ENCODE measurements around the gene MED27.

The MED27 gene

GRCh38 chr9:131874447-131874846 is 205.2 kb downstream of the MED27 start:
- no peak overlapping the region for H3K27ac ChIP-seq
- peaks cover 10% of the 10 kb centered on the region for H3K36me3 ChIP-seq
- no peak overlapping the region for H3K4me2 ChIP-seq
- H3K9me3 ChIP-seq = no peaks in the 10 kb centered on the region
- peaks cover 49% of the 10 kb centered on the region for H3K4me1 ChIP-seq
- H3K27me3 ChIP-seq = no peaks in the 10 kb centered on the region
- no peak for TF ChIP-seq Cebpa-rat (IDR thresholded peaks at IDR 0.05)
- no peaks in the 10 kb centered on the region for H4K20me1 ChIP-seq
- no peak overlapping the region for H3K9ac ChIP-seq
- H3K4me3 ChIP-seq = no peak overlapping the region

- Histone ChIP-seq H3K4me2 (no peak overlapping the region), H3K9me3 (no peaks in the 10 kb centered on the region), H3K4me1 (peaks cover 44% of the 10 kb centered on the region), H3K36me3 (peaks cover 10% of the 10 kb centered on the region), H3K27me3 (no peaks in the 10 kb centered on the region), H4K20me1 (no peaks in the 10 kb centered on the region), H3K9ac (no peak overlapping the region), H3K4me3 (no peak overlapping the region), H3K27ac (0 out of 2 replicates have a peak overlapping the region, but pooled peaks have one; percentile 13)
- TF ChIP-seq Cebpa-rat (IDR thresholded peaks at IDR 0.05) = no peak
These were observed 205.7 kb downstream of the MED27 start for GRCh38 chr9:131873891-131874440.

- no peak for TF ChIP-seq Cebpa-rat (IDR thresholded peaks at IDR 0.05)
- H3K4me3 ChIP-seq = no peak overlapping the region
- no peaks in the 10 kb centered on the region for H3K9me3 ChIP-seq
- H4K20me1 ChIP-seq = no peaks in the 10 kb centered on the region
- peaks cover 10% of the 10 kb centered on the region for H3K36me3 ChIP-seq
- no peak overlapping the region for H3K9ac ChIP-seq
- no peaks in the 10 kb centered on the region for H3K27me3 ChIP-seq
- H3K27ac ChIP-seq = 0 out of 2 replicates have a peak overlapping the region, but pooled peaks have one; percentile 13
- peaks cover 38% of the 10 kb centered on the region for H3K4me1 ChIP-seq
- no peak overlapping the region for H3K4me2 ChIP-seq
These were observed 206.3 kb downstream of the MED27 start for GRCh38 chr9:131873335-131873734.

- no peak overlapping the region for H3K27ac ChIP-seq
- no peaks in the 10 kb centered on the region for H3K27me3 ChIP-seq
- TF ChIP-seq Cebpa-rat (IDR thresholded peaks at IDR 0.05) = no peak
- no peak overlapping the region for H3K4me3 ChIP-seq
- no peaks in the 10 kb centered on the region for H4K20me1 ChIP-seq
- H3K4me1 ChIP-seq = peaks cover 31% of the 10 kb centered on the region
- peaks cover 10% of the 10 kb centered on the region for H3K36me3 ChIP-seq
- no peak overlapping the region for H3K9ac ChIP-seq
- H3K4me2 ChIP-seq = no peak overlapping the region
- no peaks in the 10 kb centered on the region for H3K9me3 ChIP-seq
These were observed 207.0 kb downstream of the MED27 start for GRCh38 chr9:131872702-131873101.

- H3K27ac ChIP-seq = no peak overlapping the region
- H3K9ac ChIP-seq = no peak overlapping the region
- H4K20me1 ChIP-seq = no peaks in the 10 kb centered on the region
- no peak overlapping the region for H3K4me3 ChIP-seq
- no peaks in the 10 kb centered on the region for H3K9me3 ChIP-seq
- H3K36me3 ChIP-seq = peaks cover 10% of the 10 kb centered on the region
- no peak for TF ChIP-seq Cebpa-rat (IDR thresholded peaks at IDR 0.05)
- no peak overlapping the region for H3K4me2 ChIP-seq
- peaks cover 25% of the 10 kb centered on the region for H3K4me1 ChIP-seq
- H3K27me3 ChIP-seq = no peaks in the 10 kb centered on the region
These were observed 207.7 kb downstream of the MED27 start for GRCh38 chr9:131872006-131872405.

GRCh38 chr9:131870156-131870555 is 209.5 kb downstream of the MED27 start:
- Histone ChIP-seq H3K9me3 (no peaks in the 10 kb centered on the region), H3K4me1 (peaks cover 25% of the 10 kb centered on the region), H3K9ac (no peak overlapping the region), H3K27me3 (no peaks in the 10 kb centered on the region), H4K20me1 (no peaks in the 10 kb centered on the region), H3K4me3 (no peak overlapping the region), H3K36me3 (peaks cover 10% of the 10 kb centered on the region), H3K4me2 (no peak overlapping the region), H3K27ac (0 out of 2 replicates have a peak overlapping the region, but pooled peaks have one; percentile 13)
- no peak for TF ChIP-seq Cebpa-rat (IDR thresholded peaks at IDR 0.05)

GRCh38 chr9:131869348-131869747 is 210.3 kb downstream of the MED27 start:
- H3K4me3 ChIP-seq = no peak overlapping the region
- H3K27ac ChIP-seq = no peak overlapping the region
- no peaks in the 10 kb centered on the region for H3K27me3 ChIP-seq
- no peak overlapping the region for H3K4me2 ChIP-seq
- peaks cover 7% of the 10 kb centered on the region for H3K36me3 ChIP-seq
- H3K4me1 ChIP-seq = peaks cover 28% of the 10 kb centered on the region
- no peak overlapping the region for H3K9ac ChIP-seq
- H3K9me3 ChIP-seq = no peaks in the 10 kb centered on the region
- no peaks in the 10 kb centered on the region for H4K20me1 ChIP-seq
- TF ChIP-seq Cebpa-rat (IDR thresholded peaks at IDR 0.05) = no peak

- no peak overlapping the region for H3K9ac ChIP-seq
These were observed 210.9 kb downstream of the MED27 start for GRCh38 chr9:131868766-131869165.

GRCh38 chr9:131867611-131868192 is 212.0 kb downstream of the MED27 start:
- no peak overlapping the region; the same call in 1 of the 2 replicates for H3K27ac ChIP-seq

More at GRCh38 chr9:131868766-131869165, 210.9 kb downstream of the MED27 start:
- Histone ChIP-seq H3K27me3 (no peaks in the 10 kb centered on the region), H3K27ac (no peak overlapping the region), H3K4me1 (peaks cover 34% of the 10 kb centered on the region), H3K9me3 (no peaks in the 10 kb centered on the region), H3K36me3 (peaks cover 4% of the 10 kb centered on the region; the same call in 1 of the 2 replicates), H4K20me1 (no peaks in the 10 kb centered on the region), H3K4me3 (no peak overlapping the region), H3K4me2 (no peak overlapping the region)
- TF ChIP-seq Cebpa-rat (IDR thresholded peaks at IDR 0.05) = no peak

GRCh38 chr9:131865446-131866195 is 214.0 kb downstream of the MED27 start:
- Histone ChIP-seq H3K9ac (0 out of 2 replicates have a peak overlapping the region, but pooled peaks have one; percentile 38), H3K36me3 (no peaks in the 10 kb centered on the region), H4K20me1 (no peaks in the 10 kb centered on the region), H3K4me3 (no peak overlapping the region), H3K27ac (peak overlapping the region; percentile 68), H3K9me3 (no peaks in the 10 kb centered on the region), H3K27me3 (no peaks in the 10 kb centered on the region), H3K4me2 (peak overlapping the region; percentile 60), H3K4me1 (peaks cover 65% of the 10 kb centered on the region)
- no peak for TF ChIP-seq Cebpa-rat (IDR thresholded peaks at IDR 0.05)

More at GRCh38 chr9:131867611-131868192, 212.0 kb downstream of the MED27 start:
- Histone ChIP-seq H3K9me3 (no peaks in the 10 kb centered on the region), H4K20me1 (no peaks in the 10 kb centered on the region), H3K4me2 (no peak overlapping the region), H3K36me3 (peaks cover 4% of the 10 kb centered on the region; the same call in 1 of the 2 replicates), H3K4me3 (no peak overlapping the region), H3K27me3 (no peaks in the 10 kb centered on the region), H3K9ac (no peak overlapping the region), H3K4me1 (peaks cover 44% of the 10 kb centered on the region)
- no peak for TF ChIP-seq Cebpa-rat (IDR thresholded peaks at IDR 0.05)

Data from BLaER1 (cell line).